Lower leg skin (tissue), 4 donors: ENCODE measurements around the gene EEFSEC. TPM values are rescaled to one million over a fixed set of nuclear protein-coding genes. Genes with fewer than 3 reads are reported as not detected.

Source experiments
- DNase-seq, 2 donors: peaks; one replicate each; pipeline ENCODE4 v3.0.0-alpha.2; 2019; ENCODE audit warnings: low spot score in 2 of 2
- H3K4me3 ChIP-seq: fragments of 200-600 bp; sonication (generic); 2 replicates; pipeline ENCODE4 v1.5.1; 2017; ENCODE audit warnings: mild to moderate bottlenecking, low read depth; ENCODE audit not compliant: poor library complexity, severe bottlenecking
- CTCF ChIP-seq, 3 donors: fragments of 450-650 bp; IDR thresholded peaks; one replicate each; pipeline ENCODE4 v1.5.1; 2016; ENCODE audit warnings: antibody characterized with exemption in 3 of 3, mild to moderate bottlenecking in 3 of 3, moderate library complexity in 2 of 3
- POLR2A ChIP-seq, 2 donors: fragments of 450-650 bp; IDR thresholded peaks; one replicate each; pipeline ENCODE4 v1.6.1; 2016 to 2017; ENCODE audit warnings: antibody characterized with exemption in 2 of 2, mild to moderate bottlenecking in 1 of 2, moderate library complexity in 1 of 2
- WGBS, 2 donors: methylation state at CpG; one replicate each; pipeline ENCODE4 v1.1.5; 2018; 5-methylcytosine and 5-hydroxymethylcytosine counted together
- intact Hi-C: fragments of 100-400 bp; cut with DNase I; formaldehyde crosslinking; loops from one replicate; pipeline ENCODE4 v1.15.0; 2023; ENCODE audit warnings: low total_unique reads
- total RNA-seq, 4 donors: library from RNA; depleted of rRNA; stranded (reverse); fragments of >200 nt; gene quantifications; one replicate each; pipeline ENCODE4 v1.1.0, GENCODE V29; 2016

The EEFSEC gene
- total RNA-seq, 4 donors from 2014 or later, result 16.3 to 28.6 (median 16.8) TPM

GRCh38 chr3:128392021-128392420 lies 238.7 kb downstream of the EEFSEC start:
- intact Hi-C loops, result no loop called here
- TF ChIP-seq POLR2A (IDR thresholded peaks at IDR 0.05) (no peak), CTCF (IDR thresholded peaks at IDR 0.05) (no peak)
- 95% methylated on average over 7 of the region's 7 CpGs; no CpG with 5 or more reads in 1 of the 2 donors for WGBS, 2 donors
- H3K4me3 ChIP-seq, result no peak overlapping the region
- DNase-seq, result no peak

GRCh38 chr3:128392818-128393544 lies 239.7 kb downstream of the EEFSEC start:
- DNase-seq, result no peak
- WGBS, 2 donors, result 87 to 94% methylated on average over 7 of the region's 7 CpGs
- intact Hi-C loops, result no loop called here
- TF ChIP-seq POLR2A (IDR thresholded peaks at IDR 0.05) (no peak), CTCF (IDR thresholded peaks at IDR 0.05) (no peak)
- no peak overlapping the region for H3K4me3 ChIP-seq

- 92 to 95% methylated on average over 9 of the region's 9 CpGs for WGBS, 2 donors
- intact Hi-C loops, result no loop called here
- TF ChIP-seq POLR2A (IDR thresholded peaks at IDR 0.05), result no peak
- no peak for TF ChIP-seq CTCF (IDR thresholded peaks at IDR 0.05)
- no peak for DNase-seq
- no peak overlapping the region for H3K4me3 ChIP-seq
Observed at GRCh38 chr3:128394033-128394432, 240.8 kb downstream of the EEFSEC start.

GRCh38 chr3:128395046-128395445 lies 241.8 kb downstream of the EEFSEC start:
- TF ChIP-seq CTCF (IDR thresholded peaks at IDR 0.05), result no peak
- no peak for TF ChIP-seq POLR2A (IDR thresholded peaks at IDR 0.05)

GRCh38 chr3:128395500-128396162 lies 242.3 kb downstream of the EEFSEC start:
- intact Hi-C loops, result no loop called here
- 76 to 85% methylated on average over 9 of the region's 9 CpGs for WGBS, 2 donors
- H3K4me3 ChIP-seq, result no peak overlapping the region
- no peak for DNase-seq
- no peak for TF ChIP-seq POLR2A (IDR thresholded peaks at IDR 0.05)
- no peak for TF ChIP-seq CTCF (IDR thresholded peaks at IDR 0.05)

More at GRCh38 chr3:128395046-128395445, 241.8 kb downstream of the EEFSEC start:
- no peak overlapping the region for H3K4me3 ChIP-seq
- no peak for DNase-seq
- intact Hi-C loops, result no loop called here
- WGBS, 2 donors, result 91 to 93% methylated on average over 6 of the region's 6 CpGs
